ENCODE measurements around the gene CCNE1. TPM values are rescaled to one million over a fixed set of nuclear protein-coding genes. Genes with fewer than 3 reads are reported as not detected.

Gene CCNE1
- total and polyA plus RNA-seq, 3 experiments from 2014 or later: 1.3 to 33.9 (median 30.3) TPM

DNA sequence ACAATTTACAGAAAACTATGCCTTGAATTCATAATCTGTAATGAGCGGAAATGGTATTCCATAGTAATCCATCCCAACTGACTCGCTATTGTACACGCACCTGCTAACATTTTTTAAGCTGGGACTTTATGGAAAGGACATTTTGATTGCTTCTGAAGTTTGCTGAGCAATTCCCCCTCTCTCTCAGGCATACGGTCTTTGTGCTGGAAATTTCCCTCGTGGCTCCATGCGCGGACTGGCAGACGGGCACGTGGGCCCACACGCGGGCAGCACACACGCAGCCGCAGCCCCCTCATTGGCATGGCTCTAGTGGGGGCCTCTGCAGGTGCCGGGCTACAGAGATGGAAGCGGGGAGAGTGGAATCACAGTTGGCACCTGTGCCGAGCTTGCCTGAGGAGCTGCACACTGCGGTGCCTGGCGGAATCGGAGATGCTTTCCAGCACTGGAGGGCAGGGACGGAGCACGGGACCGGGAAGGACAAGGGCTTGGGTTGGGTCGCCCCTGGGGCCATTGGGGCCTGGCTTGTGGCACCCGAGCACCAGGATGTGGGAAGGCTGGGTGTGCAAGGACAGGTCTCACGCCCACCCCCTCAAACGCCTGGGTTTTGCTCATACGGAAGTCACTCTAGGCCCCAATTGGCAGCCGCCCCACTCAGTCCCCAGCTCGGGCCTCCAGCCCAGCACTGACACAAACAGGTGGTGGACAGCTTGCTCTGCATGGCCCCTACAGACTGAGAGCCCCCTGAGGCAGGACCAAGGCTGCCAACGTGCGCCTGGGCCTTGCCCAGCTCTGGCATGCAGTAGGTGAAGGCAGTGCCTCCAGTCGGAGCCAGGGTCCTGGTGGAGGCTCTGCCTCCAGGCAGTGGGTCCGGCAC, 30.2 kb upstream of the CCNE1 start:
- Histone ChIP-seq H3K4me3 (ENCODE audit: low read length) (no peak overlapping the region), H3K36me3 (ENCODE audit: insufficient read depth, low read length) (no peaks in the 10 kb centered on the region), H3K27me3 (ENCODE audit: insufficient read depth, low read length, poor library complexity, severe bottlenecking) (no peaks in the 10 kb centered on the region), H3K4me1 (ENCODE audit: insufficient read depth, low read length) (no peaks in the 10 kb centered on the region), H3K27ac (ENCODE audit: low read depth, low read length) (no peak overlapping the region), H3K9me3 (ENCODE audit: low read length) (no peaks in the 10 kb centered on the region)
- no peaks in the 10 kb centered on the region for H3K9me3 Mint-ChIP-seq
- CTCF ChIA-PET: interaction anchor here (2.5 kb wide), 1 partner anchor 92 kb away, joined by 7 read pairs; no protein-coding TSS in a partner anchor
- peaks cover 5 to 12% of the 10 kb centered on the region in 2 donors for H3K27me3 Mint-ChIP-seq
- POLR2A ChIA-PET: no interaction called here
- H3K4me3 Mint-ChIP-seq: no peak overlapping the region
- no peaks in the 10 kb centered on the region for H3K4me1 Mint-ChIP-seq
- H3K36me3 Mint-ChIP-seq: no peaks in the 10 kb centered on the region
- DNase-seq: no peak
- H3K27ac Mint-ChIP-seq: no peak overlapping the region

DNA sequence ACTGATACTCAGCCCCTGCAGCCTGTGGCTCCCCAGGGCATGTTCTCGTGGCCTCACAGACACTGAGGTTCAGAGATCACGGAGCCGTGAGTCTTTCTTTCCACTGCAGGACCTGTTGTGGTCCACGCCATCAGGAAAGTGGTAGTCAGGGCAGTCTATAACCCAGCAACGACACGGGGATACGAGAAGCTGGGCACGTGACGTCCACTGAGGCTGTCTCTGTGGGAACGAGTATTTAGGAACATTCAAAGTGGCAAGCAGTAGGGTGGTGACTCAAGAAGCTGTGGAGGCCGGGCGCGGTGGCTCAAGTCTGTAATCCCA, 29.6 kb upstream of the CCNE1 start:
- Histone ChIP-seq H3K27ac (ENCODE audit: low read depth, low read length) (no peak overlapping the region), H3K9me3 (ENCODE audit: low read length) (no peaks in the 10 kb centered on the region), H3K36me3 (ENCODE audit: insufficient read depth, low read length) (no peaks in the 10 kb centered on the region), H3K4me1 (ENCODE audit: insufficient read depth, low read length) (no peaks in the 10 kb centered on the region), H3K4me3 (ENCODE audit: low read length) (no peak overlapping the region), H3K27me3 (ENCODE audit: insufficient read depth, low read length, poor library complexity, severe bottlenecking) (no peaks in the 10 kb centered on the region)
- no peaks in the 10 kb centered on the region for H3K36me3 Mint-ChIP-seq
- no peaks in the 10 kb centered on the region for H3K9me3 Mint-ChIP-seq
- no peak for DNase-seq
- H3K4me3 Mint-ChIP-seq: no peak overlapping the region
- ChIA-PET POLR2A (no interaction called here), CTCF (no interaction called here)
- peaks cover 5 to 12% of the 10 kb centered on the region in 2 donors for H3K27me3 Mint-ChIP-seq
- no peak overlapping the region for H3K27ac Mint-ChIP-seq
- H3K4me1 Mint-ChIP-seq: no peaks in the 10 kb centered on the region

DNA sequence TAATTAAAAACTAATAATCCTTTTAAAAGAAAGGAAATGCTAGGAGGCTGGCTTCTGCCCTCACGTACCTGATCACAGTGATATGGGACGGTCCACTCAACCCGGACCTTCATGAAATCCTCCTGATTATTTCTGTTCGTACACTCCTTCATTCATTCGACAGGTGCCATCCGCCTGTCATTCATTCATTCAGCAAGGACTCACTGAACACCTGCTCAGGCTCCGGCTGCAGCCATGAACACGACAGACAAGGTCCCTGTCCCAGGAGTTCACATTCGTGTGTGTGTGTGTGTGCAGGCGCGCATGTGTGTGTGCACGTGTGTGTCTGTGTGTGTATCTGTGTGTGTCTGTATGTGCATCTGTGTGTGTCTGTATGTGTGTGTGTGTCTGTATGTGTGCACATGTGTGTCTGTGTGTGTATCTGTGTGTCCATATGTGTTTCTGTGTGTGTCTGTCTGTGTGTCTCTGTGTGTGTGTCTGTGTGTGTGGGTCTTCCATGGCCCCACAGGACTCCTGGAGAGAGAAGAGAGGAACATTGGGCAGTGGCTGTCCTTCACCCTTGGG, 28.1 kb upstream of the CCNE1 start:
- ChIA-PET CTCF (no interaction called here), POLR2A (no interaction called here)
- no peak overlapping the region for H3K27ac ChIP-seq (ENCODE audit: low read depth, low read length)
- H3K4me1 Mint-ChIP-seq: no peaks in the 10 kb centered on the region
- H3K9me3 Mint-ChIP-seq: no peaks in the 10 kb centered on the region
- H3K36me3 Mint-ChIP-seq: no peaks in the 10 kb centered on the region
- no peak for DNase-seq
- no peaks in the 10 kb centered on the region for H3K36me3 ChIP-seq (ENCODE audit: insufficient read depth, low read length)
- no peak overlapping the region for H3K4me3 ChIP-seq (ENCODE audit: low read length)
- H3K9me3 ChIP-seq (ENCODE audit: low read length): no peaks in the 10 kb centered on the region
- no peaks in the 10 kb centered on the region for H3K27me3 ChIP-seq (ENCODE audit: insufficient read depth, low read length, poor library complexity, severe bottlenecking)
- H3K4me3 Mint-ChIP-seq: no peak overlapping the region
- no peak overlapping the region for H3K27ac Mint-ChIP-seq
- H3K4me1 ChIP-seq (ENCODE audit: insufficient read depth, low read length): no peaks in the 10 kb centered on the region
- peaks cover 5 to 8% of the 10 kb centered on the region in 2 donors for H3K27me3 Mint-ChIP-seq

DNA sequence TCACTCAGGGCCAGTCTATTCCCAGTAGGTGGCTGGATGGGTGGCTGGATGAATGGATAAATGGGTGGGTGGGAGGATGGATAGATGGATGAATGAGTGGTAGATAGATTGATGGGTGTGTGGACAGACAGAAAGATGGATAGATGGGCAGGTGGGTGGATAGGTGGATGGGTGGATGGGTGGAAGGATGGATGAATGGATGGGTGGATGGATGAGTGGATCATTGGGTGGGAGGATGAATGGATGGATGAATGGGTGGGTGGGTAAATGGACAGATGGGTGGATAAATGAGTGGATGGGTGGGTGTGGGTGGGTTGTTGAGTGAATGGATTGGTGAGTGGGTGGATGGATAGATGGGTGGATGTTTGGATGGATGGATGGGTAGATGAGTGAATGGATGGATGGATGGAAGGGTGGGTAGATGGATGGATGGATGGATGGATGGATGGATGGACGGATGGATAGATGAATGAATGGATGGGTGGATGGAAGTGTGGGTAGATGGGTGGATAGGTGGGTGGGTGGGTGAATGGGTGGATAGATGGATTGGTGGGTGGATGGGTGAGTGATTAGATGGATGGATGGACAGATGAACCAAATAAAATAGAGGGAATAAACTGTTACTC, 27.1 kb upstream of the CCNE1 start:
- Mint-ChIP-seq H3K9me3 (no peaks in the 10 kb centered on the region), H3K4me1 (no peaks in the 10 kb centered on the region), H3K27ac (no peak overlapping the region), H3K36me3 (no peaks in the 10 kb centered on the region), H3K27me3 (peaks cover 4 to 8% of the 10 kb centered on the region in 2 donors), H3K4me3 (no peak overlapping the region)
- Histone ChIP-seq H3K9me3 (ENCODE audit: low read length) (no peaks in the 10 kb centered on the region), H3K36me3 (ENCODE audit: insufficient read depth, low read length) (no peaks in the 10 kb centered on the region), H3K27ac (ENCODE audit: low read depth, low read length) (no peak overlapping the region), H3K4me1 (ENCODE audit: insufficient read depth, low read length) (no peaks in the 10 kb centered on the region), H3K4me3 (ENCODE audit: low read length) (no peak overlapping the region), H3K27me3 (ENCODE audit: insufficient read depth, low read length, poor library complexity, severe bottlenecking) (no peaks in the 10 kb centered on the region)
- ChIA-PET CTCF (no interaction called here), POLR2A (no interaction called here)
- no peak for DNase-seq

DNA sequence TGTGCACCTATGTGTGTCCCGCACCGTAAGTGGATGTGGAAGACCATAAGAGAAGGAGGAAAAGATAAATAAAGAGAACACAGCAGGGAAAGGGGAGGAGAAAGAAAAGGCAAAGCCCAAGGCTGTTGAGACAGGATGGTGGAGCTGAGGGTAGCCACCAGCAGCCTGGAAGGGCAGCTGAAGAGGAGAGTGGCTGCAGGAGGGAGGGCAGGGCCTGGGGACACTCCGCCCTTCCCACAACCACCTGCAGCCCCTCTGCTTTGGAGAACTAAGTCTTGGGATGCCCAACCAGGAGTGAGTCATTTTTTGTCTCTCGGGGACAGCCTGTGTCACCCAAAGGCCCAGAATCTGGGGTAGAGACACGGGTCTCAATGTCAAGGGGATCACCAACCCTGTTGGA, 26.4 kb upstream of the CCNE1 start:
- no peaks in the 10 kb centered on the region for H3K9me3 Mint-ChIP-seq
- H3K9me3 ChIP-seq (ENCODE audit: low read length): no peaks in the 10 kb centered on the region
- H3K4me3 ChIP-seq (ENCODE audit: low read length): no peak overlapping the region
- DNase-seq: no peak
- H3K27ac ChIP-seq (ENCODE audit: low read depth, low read length): no peak overlapping the region
- H3K4me1 ChIP-seq (ENCODE audit: insufficient read depth, low read length): no peaks in the 10 kb centered on the region
- no peak overlapping the region for H3K4me3 Mint-ChIP-seq
- H3K27ac Mint-ChIP-seq: peak overlapping the region in 2 of 8 donors; percentile 5 to 39
- CTCF ChIA-PET: interaction anchor here (0.8 to 1.3 kb wide), 3 partner anchors 10 to 87 kb away, joined by 3 to 4 read pairs (median 3); no protein-coding TSS in a partner anchor
- H3K36me3 ChIP-seq (ENCODE audit: insufficient read depth, low read length): no peaks in the 10 kb centered on the region
- POLR2A ChIA-PET: no interaction called here
- H3K27me3 ChIP-seq (ENCODE audit: insufficient read depth, low read length, poor library complexity, severe bottlenecking): no peaks in the 10 kb centered on the region
- H3K27me3 Mint-ChIP-seq: peaks cover 3 to 4% of the 10 kb centered on the region in 2 donors
- H3K4me1 Mint-ChIP-seq: no peaks in the 10 kb centered on the region
- no peaks in the 10 kb centered on the region for H3K36me3 Mint-ChIP-seq

DNA sequence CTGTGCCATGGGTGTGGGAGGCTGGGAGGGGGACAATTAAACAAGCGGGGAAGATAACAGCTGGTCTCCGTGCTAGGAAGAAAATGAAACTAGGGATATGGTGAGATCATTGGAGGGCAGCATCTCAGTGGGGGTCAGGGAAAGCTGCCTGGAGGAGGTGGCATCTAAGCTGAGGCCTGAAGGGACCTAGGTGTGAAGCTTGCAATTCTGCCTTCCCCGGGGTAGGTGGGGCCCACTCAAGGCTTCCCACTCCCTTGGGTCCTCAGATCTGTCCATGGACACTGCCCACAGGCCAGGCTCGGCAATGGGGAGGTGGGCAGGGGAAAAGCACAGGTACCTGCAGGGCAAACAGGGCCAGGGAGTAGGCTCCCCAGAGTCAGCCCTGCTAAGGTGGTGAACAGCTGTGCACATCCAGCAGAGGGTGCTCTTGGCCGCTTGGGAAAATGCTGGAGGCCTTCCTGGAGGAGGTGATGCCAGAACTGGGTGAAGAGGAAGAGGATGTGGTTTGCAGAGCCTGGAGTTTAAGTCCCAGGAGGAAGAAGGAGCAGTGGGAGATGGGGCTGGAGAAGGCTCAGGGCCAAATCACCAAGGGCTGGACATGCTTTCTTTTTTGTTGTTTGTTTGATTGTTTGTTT, 25.7 kb upstream of the CCNE1 start:
- DNase-seq: no peak
- ChIA-PET POLR2A (no interaction called here), CTCF (interaction anchor here (0.8 to 1.3 kb wide), 3 partner anchors 9 to 87 kb away, joined by 3 to 4 read pairs (median 3); no protein-coding TSS in a partner anchor)
- H3K27me3 Mint-ChIP-seq: peaks cover 3 to 5% of the 10 kb centered on the region in 2 donors
- H3K4me3 ChIP-seq (ENCODE audit: low read length): no peak overlapping the region
- H3K27me3 ChIP-seq (ENCODE audit: insufficient read depth, low read length, poor library complexity, severe bottlenecking): no peaks in the 10 kb centered on the region
- H3K36me3 Mint-ChIP-seq: no peaks in the 10 kb centered on the region
- no peaks in the 10 kb centered on the region for H3K36me3 ChIP-seq (ENCODE audit: insufficient read depth, low read length)
- no peak overlapping the region for H3K4me3 Mint-ChIP-seq
- no peak overlapping the region for H3K27ac ChIP-seq (ENCODE audit: low read depth, low read length)
- peak overlapping the region in 1 of 8 donors; percentile 43 for H3K27ac Mint-ChIP-seq
- H3K9me3 Mint-ChIP-seq: no peaks in the 10 kb centered on the region
- no peaks in the 10 kb centered on the region for H3K4me1 Mint-ChIP-seq
- no peaks in the 10 kb centered on the region for H3K9me3 ChIP-seq (ENCODE audit: low read length)
- no peaks in the 10 kb centered on the region for H3K4me1 ChIP-seq (ENCODE audit: insufficient read depth, low read length)

DNA sequence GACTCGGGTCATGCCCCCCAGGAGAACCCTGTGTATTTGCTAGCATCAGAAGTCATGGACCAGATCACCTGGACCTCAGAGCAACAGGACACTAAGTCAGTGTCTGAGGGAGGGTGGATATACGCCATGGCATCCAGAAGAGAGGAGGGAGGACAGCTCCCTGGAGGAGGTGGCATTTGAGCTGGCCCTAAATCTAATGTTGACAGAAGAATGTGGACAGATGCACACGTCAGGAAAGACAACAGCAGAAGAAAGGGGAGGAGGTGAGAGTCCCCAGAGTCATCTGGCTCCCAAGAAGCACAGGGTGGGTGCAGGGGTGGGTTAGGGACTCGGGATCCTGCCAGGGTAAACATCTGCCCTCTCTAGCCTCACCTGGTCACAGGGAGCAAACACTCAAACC, 24.5 kb upstream of the CCNE1 start:
- no peak for DNase-seq
- Histone ChIP-seq H3K36me3 (ENCODE audit: insufficient read depth, low read length) (no peaks in the 10 kb centered on the region), H3K9me3 (ENCODE audit: low read length) (no peaks in the 10 kb centered on the region), H3K27ac (ENCODE audit: low read depth, low read length) (no peak overlapping the region), H3K4me3 (ENCODE audit: low read length) (no peak overlapping the region), H3K4me1 (ENCODE audit: insufficient read depth, low read length) (no peaks in the 10 kb centered on the region), H3K27me3 (ENCODE audit: insufficient read depth, low read length, poor library complexity, severe bottlenecking) (no peaks in the 10 kb centered on the region)
- peaks cover 5 to 6% of the 10 kb centered on the region in 2 donors for H3K27me3 Mint-ChIP-seq
- ChIA-PET POLR2A (no interaction called here), CTCF (interaction anchor here (0.8 to 1.2 kb wide), 2 partner anchors 26 to 87 kb away, joined by 3 read pairs; no protein-coding TSS in a partner anchor)
- no peak overlapping the region for H3K4me3 Mint-ChIP-seq
- no peaks in the 10 kb centered on the region for H3K9me3 Mint-ChIP-seq
- H3K36me3 Mint-ChIP-seq: no peaks in the 10 kb centered on the region
- no peak overlapping the region for H3K27ac Mint-ChIP-seq
- no peaks in the 10 kb centered on the region for H3K4me1 Mint-ChIP-seq

DNA sequence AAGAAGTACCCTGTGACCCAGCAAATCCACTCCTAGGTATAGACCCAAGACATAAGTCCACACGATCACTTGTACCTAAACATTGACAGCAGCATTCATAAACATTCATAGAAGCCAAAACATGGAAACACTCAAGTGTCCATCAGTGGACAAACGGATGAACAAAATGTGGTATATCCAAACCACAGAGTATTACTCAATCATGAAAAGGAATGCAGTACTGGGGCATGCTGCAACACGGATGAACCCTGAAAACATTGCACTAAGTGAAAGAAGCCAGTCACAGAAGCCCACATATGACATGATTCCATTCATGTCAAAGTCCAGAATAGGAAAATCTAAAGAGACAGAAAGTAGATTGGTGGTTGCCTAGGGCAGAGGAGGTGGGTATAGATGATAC, 22.8 kb upstream of the CCNE1 start:
- Mint-ChIP-seq H3K36me3 (peaks cover 0 to 4% (median 0%) of the 10 kb centered on the region in 3 donors), H3K4me3 (no peak overlapping the region), H3K4me1 (no peaks in the 10 kb centered on the region), H3K27me3 (peaks cover 5 to 12% of the 10 kb centered on the region in 2 donors), H3K27ac (no peak overlapping the region), H3K9me3 (no peaks in the 10 kb centered on the region)
- H3K36me3 ChIP-seq (ENCODE audit: insufficient read depth, low read length): no peaks in the 10 kb centered on the region
- no peak overlapping the region for H3K4me3 ChIP-seq (ENCODE audit: low read length)
- DNase-seq: no peak
- CTCF ChIA-PET: no interaction called here
- no peak overlapping the region for H3K27ac ChIP-seq (ENCODE audit: low read depth, low read length)
- H3K4me1 ChIP-seq (ENCODE audit: insufficient read depth, low read length): no peaks in the 10 kb centered on the region
- no peaks in the 10 kb centered on the region for H3K27me3 ChIP-seq (ENCODE audit: insufficient read depth, low read length, poor library complexity, severe bottlenecking)
- POLR2A ChIA-PET: no interaction called here
- H3K9me3 ChIP-seq (ENCODE audit: low read length): no peaks in the 10 kb centered on the region

All from CD8-positive, alpha-beta memory T cell (primary cell).